NCI-H187 (cell line): ENCODE data around the gene ANAPC10.
"Not testable (repeated sequence)": the region's sequence is repeated elsewhere in the genome, so short reads cannot be mapped to it uniquely, and the experiment has no call there.

ENCODE experiments used
- DNase-seq, 2 experiments: peaks; one replicate each; lab custom pipeline; 2025; lab: John Stamatoyannopoulos, UW

The ANAPC10 gene

DNA sequence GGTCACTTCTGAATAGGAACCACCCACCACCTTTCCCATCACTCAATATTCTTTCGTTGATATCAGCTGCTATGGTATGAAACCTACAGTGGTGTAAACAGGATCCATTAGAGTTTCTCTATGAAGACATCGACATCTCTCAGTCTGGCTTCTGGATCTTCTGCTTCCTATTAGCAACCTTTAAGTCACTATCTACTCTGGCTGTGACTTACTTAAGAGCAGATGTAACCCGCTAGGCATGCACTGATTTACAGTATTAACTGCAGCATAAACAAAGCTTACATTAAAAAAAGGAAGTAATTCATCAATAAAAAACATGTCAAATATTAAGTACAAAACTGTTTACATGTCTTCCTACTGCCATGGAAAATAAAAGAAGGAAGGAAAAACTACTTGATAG is 96.4 kb downstream of the ANAPC10 start:
- DNase-seq: no peak

DNA sequence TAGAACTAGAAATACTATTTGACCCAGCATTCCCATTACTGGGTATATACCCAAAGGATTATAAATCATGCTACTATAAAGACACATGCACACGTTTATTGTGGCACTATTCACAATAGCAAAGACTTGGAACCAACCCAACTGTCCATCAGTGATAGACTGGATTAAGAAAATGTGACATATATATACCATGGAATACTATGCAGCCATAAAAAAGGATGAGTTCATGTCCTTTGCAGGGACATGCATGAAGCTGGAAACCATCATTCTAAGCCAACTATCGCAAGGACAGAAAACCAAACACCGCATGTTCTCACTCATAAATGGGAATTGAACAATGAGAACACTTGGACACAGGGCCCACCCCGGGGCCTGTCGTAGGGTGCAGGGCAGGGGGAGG is 97.3 kb downstream of the ANAPC10 start:
- DNase-seq: not testable (repeated sequence)

DNA sequence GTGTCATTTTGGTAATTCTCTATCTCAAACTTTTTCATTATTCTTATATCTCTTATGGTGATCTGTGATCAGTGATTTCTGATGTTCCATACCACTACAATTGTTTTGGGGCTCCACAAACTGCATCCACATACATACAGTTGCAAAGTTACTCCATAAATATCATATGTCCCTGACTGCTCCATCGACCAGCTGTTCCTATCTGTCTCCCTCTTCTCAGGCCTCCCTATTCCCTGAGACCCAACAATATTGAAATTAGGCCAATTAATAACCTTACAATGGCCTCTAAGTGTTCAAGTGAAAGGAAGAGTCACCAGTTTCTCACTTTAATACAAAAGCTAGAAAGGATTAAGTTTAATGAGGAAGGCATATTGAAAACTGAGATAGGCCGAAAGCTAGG is 108.7 kb downstream of the ANAPC10 start:
- DNase-seq: no peak

DNA sequence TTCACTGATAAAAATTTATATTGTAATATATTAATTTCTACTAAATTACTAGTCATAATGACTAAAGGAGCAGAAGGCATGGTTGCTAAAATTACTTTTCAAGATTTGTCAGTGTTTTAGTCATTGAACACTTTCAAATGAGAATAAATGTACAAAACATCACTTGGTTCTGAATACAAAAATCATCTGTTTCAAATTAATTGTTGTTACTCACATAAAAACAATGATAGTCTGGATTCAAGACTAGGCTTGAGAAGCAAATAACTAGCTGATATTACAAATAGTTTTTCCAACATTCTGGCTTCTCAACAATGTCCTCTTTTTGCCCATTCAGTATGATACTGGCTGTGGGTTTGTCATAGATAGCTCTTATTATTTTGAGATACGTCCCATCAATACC is 112.5 kb downstream of the ANAPC10 start:
- DNase-seq: no peak

DNA sequence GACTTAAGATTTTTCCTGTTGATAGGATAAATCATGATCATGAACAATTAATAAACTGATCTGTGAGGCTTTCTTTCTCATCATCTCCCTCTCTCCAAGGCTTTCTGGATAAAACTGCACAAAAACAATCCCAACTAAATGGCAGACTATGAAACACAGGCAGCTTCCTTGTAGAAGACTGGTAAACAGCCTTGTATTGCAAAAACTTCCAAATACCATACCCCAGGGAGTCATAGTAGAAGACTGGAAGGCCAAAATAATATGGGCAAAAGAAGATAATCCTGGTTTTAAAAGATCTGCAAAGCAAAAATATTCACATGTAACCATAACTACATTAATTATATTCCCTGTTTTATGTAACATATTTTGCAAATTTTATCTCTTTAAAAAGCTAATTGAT is 113.0 kb downstream of the ANAPC10 start:
- no peak for DNase-seq

DNA sequence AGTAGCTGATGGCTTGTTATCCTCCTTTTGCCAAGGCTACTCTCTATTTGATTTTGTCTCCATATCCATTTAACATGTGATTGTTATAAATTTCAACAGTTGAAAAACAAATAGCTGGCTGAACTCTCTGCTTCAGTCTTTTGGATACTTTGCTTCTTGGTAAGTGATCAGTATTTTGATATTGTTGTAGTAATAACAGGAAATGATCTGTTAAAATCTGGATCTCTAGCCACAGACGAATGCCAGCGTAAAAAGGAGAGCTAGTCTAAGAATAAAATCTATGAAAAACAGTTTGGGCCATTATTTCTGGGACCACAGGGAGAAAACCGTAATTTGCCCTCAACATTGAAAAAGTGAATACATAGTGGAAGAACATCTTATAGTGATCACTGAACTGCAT is 113.8 kb downstream of the ANAPC10 start:
- DNase-seq: no peak

DNA sequence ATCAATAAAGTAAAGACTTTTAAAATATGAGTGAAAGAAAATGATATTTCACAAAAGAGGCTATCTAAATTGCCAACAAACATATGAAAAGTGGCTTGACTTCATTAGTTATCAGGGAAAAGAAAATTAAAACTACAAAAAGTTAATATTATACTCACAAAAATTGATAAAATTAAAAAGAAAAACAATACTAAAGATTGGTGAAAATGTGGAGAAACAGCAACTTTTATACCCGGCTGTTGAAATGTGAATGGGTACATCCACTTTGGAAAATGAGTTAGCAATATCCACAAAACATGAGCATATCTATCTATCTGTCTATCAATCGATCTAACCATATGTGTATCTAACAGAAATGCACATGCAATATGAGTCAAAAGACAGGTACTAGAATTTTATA is 122.3 kb downstream of the ANAPC10 start:
- no peak for DNase-seq

DNA sequence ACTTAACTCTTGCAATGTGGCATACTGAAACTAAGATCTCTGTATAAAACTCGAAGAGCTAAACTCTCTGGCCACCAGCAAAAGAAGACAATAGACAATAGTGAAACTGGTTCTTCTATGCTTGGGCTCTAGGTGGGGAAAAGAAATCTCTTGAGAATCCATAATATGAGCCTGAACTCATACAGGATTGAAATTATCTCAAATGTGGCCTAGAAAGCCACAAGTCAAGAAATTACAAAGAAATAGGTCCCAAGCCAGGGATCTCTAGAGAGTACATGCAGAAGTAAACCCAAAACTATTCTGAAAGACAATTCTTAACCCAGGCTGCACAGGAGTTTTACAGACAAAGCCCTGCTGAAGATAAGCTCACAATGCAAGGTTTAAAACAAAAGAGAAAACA is 127.4 kb downstream of the ANAPC10 start:
- DNase-seq: no peak

DNA sequence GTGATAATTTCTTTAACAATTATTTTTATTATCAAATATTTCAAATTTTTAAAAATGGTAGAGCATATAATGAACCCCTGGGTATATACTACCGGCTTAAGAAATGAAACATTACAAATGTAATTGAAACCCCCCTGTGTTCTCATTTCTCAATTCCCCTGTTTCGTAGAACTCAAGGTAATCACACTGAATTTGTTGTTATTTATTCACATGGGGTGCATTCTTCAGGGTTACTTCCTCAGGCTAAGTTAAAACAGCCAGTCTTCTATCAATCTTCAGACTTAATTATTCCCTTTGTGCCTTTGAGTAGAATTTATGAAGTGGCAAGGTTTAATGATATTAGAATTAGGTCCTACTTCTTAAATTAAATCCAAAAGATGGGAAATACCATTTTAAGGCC is 128.2 kb downstream of the ANAPC10 start:
- DNase-seq: no peak

DNA sequence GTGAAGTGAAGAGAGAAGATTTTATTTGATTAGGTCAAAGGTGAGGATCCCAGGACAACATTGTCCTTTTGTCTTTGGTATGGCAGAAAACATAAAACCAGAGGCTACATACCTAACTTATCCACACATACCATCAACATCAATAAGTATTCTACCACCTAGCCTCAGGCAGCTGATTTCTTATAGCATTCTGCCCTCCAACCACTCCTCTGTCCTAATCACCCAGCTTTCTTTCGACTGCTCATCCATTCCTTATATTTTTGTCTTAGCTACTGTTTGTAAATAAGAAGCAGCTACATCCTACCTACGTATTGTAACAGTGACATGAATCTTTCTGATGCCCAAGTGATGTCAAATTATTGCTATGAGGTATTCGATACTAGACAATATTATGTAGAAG is 129.4 kb downstream of the ANAPC10 start:
- DNase-seq: no peak

DNA sequence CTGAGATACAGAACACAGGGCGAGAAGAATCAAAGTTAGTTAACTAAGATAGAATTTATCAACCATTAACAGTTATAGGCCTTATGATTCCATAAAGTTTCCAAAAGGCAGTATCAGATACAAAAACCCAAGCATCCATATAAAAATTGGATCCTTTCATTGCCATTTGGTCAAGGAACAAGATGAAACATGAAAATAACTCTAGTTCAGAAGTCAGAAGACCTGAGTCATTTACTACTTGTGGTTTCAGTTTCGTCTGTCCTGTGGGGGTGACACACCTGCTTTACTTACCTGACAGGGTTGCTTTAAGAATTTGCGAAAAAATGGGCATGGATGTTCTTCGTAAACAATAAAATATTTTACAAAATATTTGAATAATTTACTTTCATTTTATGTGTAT is 130.8 kb downstream of the ANAPC10 start:
- no peak for DNase-seq

DNA sequence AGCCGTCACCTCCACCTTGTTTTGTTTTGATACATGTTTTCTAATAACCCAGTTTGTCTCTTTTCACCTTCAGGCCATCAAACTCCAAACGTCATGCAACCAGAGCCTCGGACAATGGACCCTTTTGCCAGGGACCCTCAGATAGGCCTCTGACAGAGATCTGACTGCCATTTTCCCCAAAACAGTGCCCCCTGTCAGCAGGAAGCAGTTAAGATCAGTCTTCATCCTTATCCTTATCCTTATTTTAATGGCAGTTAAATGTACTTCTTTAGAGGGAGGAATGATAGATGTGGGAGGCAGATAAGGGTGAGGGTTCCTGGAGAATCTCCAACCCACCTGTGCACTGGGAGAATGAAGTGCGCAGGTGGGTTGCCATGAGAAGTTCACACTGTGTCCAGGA is 135.7 kb downstream of the ANAPC10 start:
- DNase-seq: no peak

DNA sequence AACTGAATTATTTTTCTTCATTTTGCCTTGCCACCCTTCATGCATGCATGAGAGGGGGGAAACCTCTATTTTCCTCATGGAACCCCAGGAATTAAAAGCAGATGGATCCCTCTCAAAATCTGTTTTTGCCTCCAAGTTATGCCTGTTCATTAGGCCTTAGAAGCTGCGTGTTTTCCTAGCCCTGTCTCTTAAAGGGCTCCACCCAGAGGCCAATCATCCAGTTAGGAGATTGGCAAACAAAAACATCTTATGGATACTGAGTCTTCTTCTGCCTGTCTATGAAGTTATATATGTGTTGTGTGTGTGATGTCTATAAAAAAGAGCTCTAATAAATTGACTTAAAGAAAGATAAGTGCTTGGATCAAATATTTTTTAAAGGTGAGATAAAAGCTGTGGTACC is 142.9 kb downstream of the ANAPC10 start:
- DNase-seq: no peak

DNA sequence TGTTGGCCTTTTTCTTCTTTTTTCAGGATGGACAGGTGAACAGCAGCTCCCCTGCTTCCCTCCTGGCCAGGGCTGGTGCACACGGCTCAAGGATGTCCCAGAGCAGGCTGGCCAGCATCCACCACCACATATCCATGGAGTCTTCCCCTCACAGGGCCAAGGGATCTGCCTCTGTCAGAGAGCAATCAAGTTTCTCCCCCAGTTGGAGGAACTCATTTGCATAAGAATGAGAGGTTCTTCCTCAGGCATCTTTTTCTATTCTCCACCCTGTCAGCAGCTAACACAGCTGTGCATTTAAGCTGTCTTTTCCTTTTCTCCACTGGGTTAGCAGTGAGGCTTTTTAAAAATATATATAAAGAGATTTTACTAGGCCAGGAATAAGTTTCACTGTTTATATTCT is 143.8 kb downstream of the ANAPC10 start:
- DNase-seq: no peak

DNA sequence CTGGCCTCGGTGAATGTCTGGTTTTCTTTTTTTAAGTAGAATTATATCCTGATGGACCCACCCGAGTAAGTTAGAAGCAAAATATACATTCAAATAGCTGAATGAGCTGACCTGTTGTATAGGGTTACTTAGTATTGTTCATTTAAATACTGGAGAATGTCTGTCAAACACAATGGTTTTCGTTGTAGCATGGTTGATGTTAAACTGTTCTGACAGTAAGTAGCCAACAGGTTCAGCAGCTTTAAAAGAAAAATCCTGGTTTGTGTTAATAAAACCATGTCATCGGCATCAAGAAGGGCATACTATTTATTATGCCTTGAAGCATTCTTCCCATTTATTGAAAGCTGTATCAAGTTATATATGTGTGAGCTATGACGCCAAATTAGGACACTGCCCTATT is 149.6 kb downstream of the ANAPC10 start:
- DNase-seq: no peak

DNA sequence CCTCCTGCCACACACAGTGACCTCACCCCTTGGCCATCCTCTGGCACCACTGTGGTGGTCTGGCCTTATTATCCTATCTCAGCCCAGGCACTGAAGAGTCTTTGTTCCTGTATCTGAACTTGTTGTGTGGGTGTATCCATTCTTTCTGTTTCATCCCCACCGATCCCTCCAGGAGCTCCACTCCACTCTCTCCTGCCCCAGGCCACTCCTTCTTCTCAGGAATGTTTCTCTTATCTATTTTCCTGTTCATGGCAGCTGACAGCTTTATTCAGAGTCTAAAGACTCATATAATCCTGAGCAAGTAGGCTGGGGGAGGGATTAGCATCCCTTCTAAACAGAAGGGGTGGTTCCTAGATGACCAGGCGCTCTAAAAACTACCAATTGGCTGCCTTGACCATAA is 150.0 kb downstream of the ANAPC10 start:
- no peak for DNase-seq
